Astrocyte of the cerebellum (primary cell): ENCODE data around the gene ZMIZ1.

ENCODE experiments used
- DNase-seq: peaks from one replicate; pipeline ENCODE4 v3.0.0-alpha.2; 2011; ENCODE audit warnings: low read depth
- H3K4me3 ChIP-seq: 2 replicates; pipeline ENCODE4 v1.5.1; 2011; ENCODE audit warnings: mild to moderate bottlenecking, low read depth, low read length, moderate library complexity
- CTCF ChIP-seq: IDR thresholded peaks from 2 replicates; pipeline ENCODE4 v1.5.1; 2012; ENCODE audit warnings: low read length, low read depth, moderate library complexity, mild to moderate bottlenecking; ENCODE audit errors: missing control alignments
- in situ Hi-C: cut with HindIII; loops from 2 replicates; pipeline ENCODE4 v1.10.0; 2017; ENCODE audit warnings: low sequenced_read_pairs

The ZMIZ1 gene

DNA sequence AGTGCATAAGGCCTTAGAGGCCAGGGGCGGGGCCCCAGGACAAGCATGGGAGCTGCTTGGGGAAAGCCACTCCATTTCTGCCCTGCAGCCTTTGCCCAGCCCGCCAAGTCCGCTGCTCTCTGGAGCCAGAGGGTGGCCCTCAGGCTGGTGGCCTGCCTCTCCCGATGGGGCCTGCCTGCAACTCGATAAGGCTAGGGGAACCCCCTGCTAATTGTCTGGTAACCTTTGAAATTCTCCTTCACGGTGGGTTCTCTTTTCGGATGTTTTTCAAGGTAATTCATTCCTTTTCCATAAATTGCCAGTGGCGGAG is 94.9 kb downstream of the ZMIZ1 start:
- H3K4me3 ChIP-seq, result no peak overlapping the region
- no peak for TF ChIP-seq CTCF
- in situ Hi-C loops, result no loop called here
- no peak for DNase-seq

DNA sequence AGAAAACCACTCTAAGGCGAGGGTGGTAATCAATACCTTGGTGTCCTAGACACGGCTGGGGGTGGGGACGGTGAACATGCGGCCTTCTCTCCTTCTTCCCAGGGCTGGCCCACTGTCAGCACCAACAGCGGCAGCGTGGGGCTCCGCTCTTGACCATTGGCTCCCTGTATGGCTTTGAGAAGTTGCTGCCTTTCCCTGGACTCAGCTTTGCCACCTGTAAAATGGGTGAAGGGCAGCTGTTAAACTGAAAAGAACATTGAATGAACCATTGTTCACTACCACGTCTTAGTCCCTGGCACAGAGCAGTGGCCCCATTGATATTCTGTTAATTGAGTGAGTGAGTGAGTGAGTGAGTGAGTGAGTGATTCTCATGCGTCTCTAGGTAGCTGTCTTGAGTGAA is 95.3 kb downstream of the ZMIZ1 start:
- DNase-seq, result no peak
- in situ Hi-C loops, result no loop called here
- H3K4me3 ChIP-seq, result no peak overlapping the region
- TF ChIP-seq CTCF, result no peak

DNA sequence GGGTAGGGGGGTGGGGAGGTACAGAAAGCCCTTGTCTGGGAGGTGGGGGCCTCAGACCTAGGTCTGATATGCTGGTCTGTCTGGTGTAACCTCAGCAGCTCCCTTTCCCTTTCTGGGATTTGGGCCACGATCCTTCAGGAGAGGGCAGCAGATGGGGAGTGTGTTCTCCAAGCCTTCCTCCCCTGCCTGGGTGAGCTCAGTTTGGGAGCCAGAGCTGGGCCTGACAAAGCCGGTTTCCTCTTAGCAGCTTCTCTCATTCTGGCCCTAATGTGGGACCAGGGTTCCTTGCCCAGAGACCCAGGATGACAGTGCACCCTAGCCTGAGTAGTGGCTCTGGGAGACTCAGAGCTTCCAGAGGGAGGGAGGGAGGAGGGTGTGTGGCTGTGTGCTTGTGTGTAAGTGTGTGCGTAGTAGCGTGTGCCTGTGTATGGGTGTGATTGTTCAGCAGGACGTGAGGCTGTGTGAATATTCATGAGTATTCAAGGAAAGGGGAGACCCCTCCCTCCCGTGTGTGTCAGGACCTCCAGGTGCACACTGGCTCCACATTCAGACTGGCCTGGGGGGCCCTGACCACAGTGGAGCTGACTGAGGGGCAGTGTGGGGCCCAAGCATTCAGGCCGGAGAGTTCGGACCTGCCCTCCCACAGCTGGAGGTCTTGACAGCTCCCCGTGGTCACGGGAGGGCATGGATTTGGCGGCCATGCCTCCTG is 96.5 kb downstream of the ZMIZ1 start:
- H3K4me3 ChIP-seq, result no peak overlapping the region
- no peak for DNase-seq
- TF ChIP-seq CTCF, result no peak
- in situ Hi-C loops, result no loop called here

- DNase-seq, result no peak
- H3K4me3 ChIP-seq, result no peak overlapping the region
- no peak for TF ChIP-seq CTCF
- in situ Hi-C loops, result no loop called here
These were observed 97.6 kb downstream of the ZMIZ1 start for GRCh38 chr10:79166312-79166721.

GRCh38 chr10:79166741-79167140 is 98.0 kb downstream of the ZMIZ1 start:
- in situ Hi-C loops, result no loop called here
- H3K4me3 ChIP-seq, result no peak overlapping the region
- TF ChIP-seq CTCF, result no peak
- DNase-seq, result no peak

GRCh38 chr10:79167537-79167936 is 98.8 kb downstream of the ZMIZ1 start:
- in situ Hi-C loops, result no loop called here
- no peak for DNase-seq
- TF ChIP-seq CTCF, result no peak
- no peak overlapping the region for H3K4me3 ChIP-seq

GRCh38 chr10:79168210-79168609 is 99.4 kb downstream of the ZMIZ1 start:
- no peak overlapping the region for H3K4me3 ChIP-seq
- in situ Hi-C loops, result no loop called here
- no peak for TF ChIP-seq CTCF
- no peak for DNase-seq
